Measurements from ENCODE around the gene FAM53A.
"Not testable (repeated sequence)": the region's sequence is repeated elsewhere in the genome, so short reads cannot be mapped to it uniquely, and the experiment has no call there.

FAM53A gene

GRCh38 chr4:1686440-1687036, 2.4 kb upstream of the FAM53A start:
- no peak overlapping the region for H3K4me3 ChIP-seq (ENCODE audit: low read depth, low read length)

- no peak overlapping the region for H3K4me3 ChIP-seq (ENCODE audit: low read depth, low read length)
Measured at GRCh38 chr4:1685235-1686150, 1.4 kb upstream of the FAM53A start.

DNA sequence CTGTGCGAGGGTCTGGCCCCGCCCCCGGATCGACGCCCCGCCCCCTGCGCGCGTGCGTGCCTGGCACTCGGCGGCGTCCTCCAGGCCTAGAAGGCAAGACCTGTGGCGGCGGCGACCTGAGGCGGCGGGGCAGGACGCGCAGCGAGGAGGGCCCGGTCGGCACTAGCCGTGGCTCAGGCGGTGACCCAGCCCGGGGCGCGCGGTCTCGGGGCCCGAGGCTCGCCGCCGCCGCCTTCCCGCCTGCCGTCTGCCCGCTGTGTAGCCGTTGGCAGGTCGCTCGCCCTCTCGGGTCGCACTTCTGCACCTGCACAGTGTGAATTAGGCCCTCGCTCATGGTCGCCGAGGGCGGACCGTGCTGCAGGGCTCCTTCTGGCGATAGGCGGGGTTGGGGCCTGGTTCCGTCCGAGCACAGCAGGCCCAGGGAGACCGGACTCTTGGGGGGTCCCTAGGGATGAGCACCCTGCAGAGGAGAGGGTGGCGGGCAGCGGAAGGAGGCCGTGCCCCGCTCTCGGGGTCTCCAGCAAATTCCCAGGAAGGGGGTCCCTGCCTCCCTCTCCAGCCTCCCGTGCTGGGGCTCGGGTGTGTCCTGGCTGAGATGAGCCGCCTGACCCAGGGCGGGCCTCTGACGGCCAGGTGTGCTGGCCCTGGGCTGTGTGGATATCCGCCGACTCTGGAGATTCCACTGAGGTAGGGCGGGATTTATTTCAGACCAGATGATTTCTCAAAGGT, 557 bp upstream of the FAM53A start:
- no peak overlapping the region for H3K4me3 ChIP-seq (ENCODE audit: low read depth, low read length)

GRCh38 chr4:1683261-1683735, 815 bp downstream of the FAM53A start:
- peak overlapping the region; percentile 43 for H3K4me3 ChIP-seq (ENCODE audit: low read depth, low read length)

- H3K4me3 ChIP-seq (ENCODE audit: low read depth, low read length): no peak overlapping the region
Measured at GRCh38 chr4:1682860-1683259, 1.3 kb downstream of the FAM53A start.

DNA sequence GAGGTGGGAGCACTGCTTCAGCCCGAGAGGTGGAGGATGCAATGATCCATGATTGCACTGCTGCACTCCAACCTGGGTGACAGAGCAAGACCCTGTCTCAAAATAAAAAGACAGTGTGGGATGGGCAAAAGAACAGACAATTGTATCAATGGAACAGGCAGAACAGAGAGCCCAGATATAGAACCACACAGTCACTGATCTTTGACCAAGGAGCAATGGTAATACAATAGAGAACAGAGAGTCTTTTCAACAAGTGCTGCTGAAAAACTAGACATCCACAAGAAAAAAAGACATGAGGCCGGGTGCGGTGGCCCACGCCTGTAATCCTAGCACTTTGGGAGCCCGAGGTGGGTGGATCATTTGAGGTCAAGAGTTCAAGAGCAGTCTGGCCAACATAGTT, 5.9 kb downstream of the FAM53A start:
- H3K4me3 ChIP-seq (ENCODE audit: low read depth, low read length): no peak overlapping the region

- H3K4me3 ChIP-seq (ENCODE audit: low read depth, low read length): no peak overlapping the region
Measured at GRCh38 chr4:1676605-1677525, 7.2 kb downstream of the FAM53A start.

- no peak overlapping the region for H3K4me3 ChIP-seq (ENCODE audit: low read depth, low read length)
Measured at GRCh38 chr4:1675802-1676137, 8.3 kb downstream of the FAM53A start.

- no peak overlapping the region for H3K4me3 ChIP-seq (ENCODE audit: low read depth, low read length)
Measured at GRCh38 chr4:1675136-1675801, 8.8 kb downstream of the FAM53A start.

- H3K4me3 ChIP-seq (ENCODE audit: low read depth, low read length): no peak overlapping the region
Measured at GRCh38 chr4:1674682-1675081, 9.4 kb downstream of the FAM53A start.

GRCh38 chr4:1673671-1674070, 10.4 kb downstream of the FAM53A start:
- H3K4me3 ChIP-seq (ENCODE audit: low read depth, low read length): no peak overlapping the region

- not testable (repeated sequence) for H3K4me3 ChIP-seq (ENCODE audit: low read depth, low read length)
Measured at GRCh38 chr4:1671011-1671410, 13.1 kb downstream of the FAM53A start.

- H3K4me3 ChIP-seq (ENCODE audit: low read depth, low read length): no peak overlapping the region
Measured at GRCh38 chr4:1670279-1670678, 13.8 kb downstream of the FAM53A start.

DNA sequence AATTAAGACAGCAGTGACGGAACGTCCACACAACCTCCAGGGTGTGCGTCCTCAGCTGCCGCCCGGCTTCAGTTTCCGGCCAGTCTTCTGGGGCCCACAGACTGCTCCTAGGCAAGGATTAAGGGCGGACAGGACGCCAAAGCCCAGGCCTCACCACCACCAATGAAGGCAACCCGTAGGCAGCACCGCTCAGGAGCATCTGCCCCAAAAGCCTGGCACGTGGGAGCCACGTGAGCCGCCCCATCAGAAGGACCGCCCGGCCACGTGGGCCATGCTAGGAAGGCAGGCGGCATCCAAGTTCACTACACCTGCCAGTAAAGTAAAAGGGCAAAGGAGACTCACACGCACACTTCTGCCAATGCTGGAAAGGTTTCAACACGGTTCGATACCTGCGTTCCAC, 14.3 kb downstream of the FAM53A start:
- H3K4me3 ChIP-seq (ENCODE audit: low read depth, low read length): no peak overlapping the region

DNA sequence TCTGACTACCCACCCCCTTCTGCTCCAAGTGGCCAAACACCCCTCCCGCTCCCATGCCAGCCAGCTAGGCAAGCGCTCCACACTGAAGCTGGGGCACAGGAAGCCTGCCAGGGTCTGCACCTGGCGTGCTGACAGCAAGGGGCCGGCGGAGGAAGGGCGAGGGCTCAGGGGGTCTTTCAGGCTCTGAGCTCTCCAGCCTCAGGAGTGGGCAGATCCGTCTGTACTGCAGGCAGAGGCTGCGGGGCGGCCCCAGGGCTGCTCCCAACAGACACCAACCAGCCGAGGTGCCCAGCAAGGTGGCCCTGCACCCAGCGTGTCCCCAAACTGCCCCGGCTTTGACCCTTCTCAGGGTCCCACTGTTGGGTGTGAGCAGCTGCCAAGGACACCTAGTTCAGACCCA, 14.8 kb downstream of the FAM53A start:
- H3K4me3 ChIP-seq (ENCODE audit: low read depth, low read length): no peak overlapping the region

DNA sequence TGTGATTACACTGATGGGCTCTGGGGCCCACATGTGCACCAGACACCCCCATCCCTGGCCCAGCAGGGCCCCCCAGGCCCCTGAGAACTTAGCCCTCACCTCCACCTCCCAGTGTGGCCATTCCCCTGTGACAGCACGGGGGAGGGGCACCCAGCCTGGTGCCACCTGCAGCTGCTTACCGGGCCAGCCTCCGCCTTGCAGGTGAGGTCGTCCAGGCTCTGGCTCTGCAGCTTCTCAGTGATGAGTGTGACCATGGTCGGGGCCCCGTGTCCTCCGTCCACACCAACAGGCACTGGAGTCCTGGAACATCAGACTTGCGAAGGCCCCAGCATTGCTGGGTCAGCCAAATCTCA, 15.6 kb downstream of the FAM53A start:
- H3K4me3 ChIP-seq (ENCODE audit: low read depth, low read length): no peak overlapping the region

GRCh38 chr4:1667273-1667672, 16.8 kb downstream of the FAM53A start:
- no peak overlapping the region for H3K4me3 ChIP-seq (ENCODE audit: low read depth, low read length)

GRCh38 chr4:1666391-1666790, 17.7 kb downstream of the FAM53A start:
- H3K4me3 ChIP-seq (ENCODE audit: low read depth, low read length): no peak overlapping the region

- H3K4me3 ChIP-seq (ENCODE audit: low read depth, low read length): no peak overlapping the region
Measured at GRCh38 chr4:1664141-1664540, 20.0 kb downstream of the FAM53A start.

DNA sequence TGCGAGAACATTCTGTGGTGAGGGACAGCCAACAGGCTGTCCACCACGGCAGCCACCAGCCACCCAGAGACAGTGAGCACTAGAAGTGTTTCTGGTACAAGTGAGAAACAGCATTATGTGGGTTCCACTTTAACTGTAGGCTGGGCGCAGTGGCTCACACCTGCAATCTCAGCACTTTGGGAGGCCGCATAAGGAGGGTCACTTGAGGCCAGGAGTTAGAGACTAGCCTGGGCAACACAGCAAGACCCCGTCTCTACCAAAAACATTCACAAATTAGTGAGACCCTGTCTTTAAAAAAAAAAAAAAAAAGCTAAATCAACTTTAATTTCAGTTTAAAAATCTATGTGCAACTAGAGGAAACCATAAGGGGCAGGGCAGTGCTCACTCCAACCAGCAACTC, 20.6 kb downstream of the FAM53A start:
- H3K4me3 ChIP-seq (ENCODE audit: low read depth, low read length): no peak overlapping the region
